Measurements from ENCODE around the gene MKX.

DNA sequence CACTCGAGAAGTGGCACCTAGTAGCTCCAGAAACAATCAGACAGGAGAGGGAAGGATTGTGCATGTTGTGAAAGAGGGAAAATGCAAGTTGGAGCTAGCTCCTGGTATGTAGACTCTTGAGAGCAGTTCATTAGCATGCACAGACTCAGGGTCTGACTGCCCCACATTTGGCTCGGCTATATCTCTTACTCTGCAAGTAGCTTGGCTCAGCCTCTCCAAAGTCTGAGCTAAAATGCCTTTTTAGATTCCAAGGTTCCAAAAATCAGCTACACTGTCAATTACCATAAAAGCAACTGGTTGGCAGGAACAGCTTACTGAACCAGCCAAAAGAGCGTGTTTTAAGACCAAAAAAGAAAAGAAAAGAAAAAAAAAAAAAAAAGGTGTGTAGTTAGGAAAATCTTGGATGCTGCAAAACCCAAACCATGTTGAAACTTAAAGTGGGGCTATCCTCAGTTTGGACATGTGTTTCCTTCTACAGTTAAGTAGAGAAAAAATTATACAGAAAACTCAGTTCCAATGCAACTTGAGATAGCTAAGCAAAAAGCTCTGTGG, 65.5 kb downstream of the MKX start:
- TF ChIP-seq, protein P1, sequence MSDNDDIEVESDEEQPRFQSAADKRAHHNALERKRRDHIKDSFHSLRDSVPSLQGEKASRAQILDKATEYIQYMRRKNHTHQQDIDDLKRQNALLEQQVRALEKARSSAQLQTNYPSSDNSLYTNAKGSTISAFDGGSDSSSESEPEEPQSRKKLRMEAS (IDR thresholded peaks at IDR 0.05) = no peak
- TF ChIP-seq, protein P2, sequence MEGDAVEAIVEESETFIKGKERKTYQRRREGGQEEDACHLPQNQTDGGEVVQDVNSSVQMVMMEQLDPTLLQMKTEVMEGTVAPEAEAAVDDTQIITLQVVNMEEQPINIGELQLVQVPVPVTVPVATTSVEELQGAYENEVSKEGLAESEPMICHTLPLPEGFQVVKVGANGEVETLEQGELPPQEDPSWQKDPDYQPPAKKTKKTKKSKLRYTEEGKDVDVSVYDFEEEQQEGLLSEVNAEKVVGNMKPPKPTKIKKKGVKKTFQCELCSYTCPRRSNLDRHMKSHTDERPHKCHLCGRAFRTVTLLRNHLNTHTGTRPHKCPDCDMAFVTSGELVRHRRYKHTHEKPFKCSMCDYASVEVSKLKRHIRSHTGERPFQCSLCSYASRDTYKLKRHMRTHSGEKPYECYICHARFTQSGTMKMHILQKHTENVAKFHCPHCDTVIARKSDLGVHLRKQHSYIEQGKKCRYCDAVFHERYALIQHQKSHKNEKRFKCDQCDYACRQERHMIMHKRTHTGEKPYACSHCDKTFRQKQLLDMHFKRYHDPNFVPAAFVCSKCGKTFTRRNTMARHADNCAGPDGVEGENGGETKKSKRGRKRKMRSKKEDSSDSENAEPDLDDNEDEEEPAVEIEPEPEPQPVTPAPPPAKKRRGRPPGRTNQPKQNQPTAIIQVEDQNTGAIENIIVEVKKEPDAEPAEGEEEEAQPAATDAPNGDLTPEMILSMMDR (IDR thresholded peaks at IDR 0.05; ENCODE audit: low read depth, low read length, missing input control) = no peak
- no peak for TF ChIP-seq GABPA (IDR thresholded peaks at IDR 0.05 in 1 of 2, conservative IDR thresholded peaks at IDR 0.05 in 1 of 2)
- no peak for TF ChIP-seq TAF1 (conservative IDR thresholded peaks at IDR 0.05)

All from liver (tissue), 3 donors.